GM18861 (cell line): Measurements from ENCODE around the gene IRS2.

Experiments used
- ATAC-seq: cut with Tn5 transposase; IDR thresholded peaks from one replicate; pipeline ENCODE4 v1.9.1; 2021; ENCODE audit not compliant: unreplicated experiment

The IRS2 gene

DNA sequence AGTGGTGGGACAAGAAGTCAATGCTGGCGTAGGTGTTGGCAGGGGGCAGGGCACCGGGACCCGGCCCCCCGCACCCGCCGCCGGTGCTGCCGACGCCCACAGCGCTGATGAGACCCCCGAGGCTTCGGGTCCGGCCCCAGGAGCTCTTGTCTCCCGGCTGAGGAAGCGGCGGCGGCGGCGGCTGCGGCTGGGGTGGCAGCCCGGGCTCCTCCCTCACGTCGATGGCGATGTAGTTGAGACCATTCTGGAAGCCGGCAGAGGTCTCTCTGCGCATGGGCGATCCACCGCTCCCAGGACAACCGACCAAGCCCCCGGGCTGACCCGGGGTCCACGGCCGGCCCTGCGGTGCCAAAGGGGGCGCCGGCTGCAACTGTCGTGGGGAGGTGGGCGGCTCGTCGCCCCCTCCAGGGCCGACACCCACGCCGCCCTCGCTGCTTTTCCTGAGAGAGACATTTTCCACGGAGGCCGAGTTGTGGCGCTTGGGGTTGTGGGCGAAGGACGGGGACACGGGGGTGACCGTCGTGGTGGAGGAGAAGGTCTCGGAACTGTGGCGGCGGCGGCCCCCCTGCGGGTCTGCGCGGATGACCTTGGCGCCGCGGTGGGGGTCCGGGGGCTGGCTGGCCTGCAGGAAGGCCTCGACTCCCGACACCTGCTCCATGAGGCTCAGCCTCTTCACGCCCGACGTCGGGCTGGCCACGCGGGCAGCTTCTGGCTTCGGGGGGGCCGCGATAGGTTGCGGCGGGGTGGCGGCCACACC, 4.1 kb downstream of the IRS2 start:
- ATAC-seq = no peak

DNA sequence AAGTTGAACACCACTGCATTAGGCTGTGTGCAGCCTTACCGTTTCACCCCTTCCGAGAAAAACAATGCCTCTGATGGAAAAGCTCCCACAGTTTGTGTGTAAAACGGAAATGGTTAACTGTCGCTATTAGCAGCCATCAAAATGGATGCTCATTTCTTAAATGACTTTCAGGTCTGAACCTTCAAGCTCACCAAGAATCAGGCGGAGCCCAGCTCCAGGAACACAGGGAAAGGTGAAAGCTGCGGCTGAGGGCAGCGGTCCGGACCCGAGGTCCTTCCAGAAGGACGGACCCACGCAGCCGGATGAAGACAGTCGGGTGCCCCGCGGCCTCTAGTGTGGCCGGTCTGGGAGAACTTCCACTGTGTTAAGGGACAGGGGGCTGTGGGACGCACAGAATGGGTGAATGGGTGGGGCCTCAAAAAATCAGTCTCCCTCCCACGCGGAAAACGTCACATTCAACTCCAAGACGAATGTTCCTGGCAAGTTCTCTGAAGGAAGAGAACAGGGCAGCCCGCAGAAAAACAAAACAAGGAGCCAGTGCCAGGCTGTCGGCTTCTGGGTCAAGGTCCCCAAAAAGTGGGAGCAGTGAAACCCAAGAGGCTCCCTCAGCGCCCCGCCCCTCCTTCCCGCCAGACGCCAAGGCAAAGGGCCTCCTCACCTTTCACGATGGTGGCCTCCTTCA, 4.9 kb downstream of the IRS2 start:
- ATAC-seq = no peak

DNA sequence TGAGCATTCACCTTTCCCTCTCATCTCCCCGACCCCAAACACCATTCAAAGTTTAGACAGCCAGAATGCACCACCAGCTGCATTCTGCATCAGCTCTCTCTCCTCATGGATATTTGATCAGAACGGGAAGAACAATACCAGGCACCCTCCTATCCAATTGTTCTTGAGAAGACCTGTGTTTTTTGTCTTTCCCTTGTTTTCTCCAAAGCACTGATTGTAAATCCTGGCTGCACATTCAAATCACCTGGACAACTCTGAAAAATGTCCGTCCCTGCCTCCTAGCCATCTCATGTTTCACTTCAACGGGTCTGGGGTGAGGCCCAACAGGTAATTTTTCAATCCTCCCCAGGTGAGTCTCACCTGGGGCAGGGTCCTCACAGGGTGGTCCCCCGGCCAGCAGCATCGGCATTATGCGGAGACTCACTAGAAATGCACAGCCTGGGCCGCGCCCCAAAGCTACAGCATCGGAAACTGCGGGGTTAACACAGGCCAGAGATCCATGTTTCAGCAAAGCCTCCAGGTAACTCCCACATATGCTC, 5.5 kb downstream of the IRS2 start:
- no peak for ATAC-seq

DNA sequence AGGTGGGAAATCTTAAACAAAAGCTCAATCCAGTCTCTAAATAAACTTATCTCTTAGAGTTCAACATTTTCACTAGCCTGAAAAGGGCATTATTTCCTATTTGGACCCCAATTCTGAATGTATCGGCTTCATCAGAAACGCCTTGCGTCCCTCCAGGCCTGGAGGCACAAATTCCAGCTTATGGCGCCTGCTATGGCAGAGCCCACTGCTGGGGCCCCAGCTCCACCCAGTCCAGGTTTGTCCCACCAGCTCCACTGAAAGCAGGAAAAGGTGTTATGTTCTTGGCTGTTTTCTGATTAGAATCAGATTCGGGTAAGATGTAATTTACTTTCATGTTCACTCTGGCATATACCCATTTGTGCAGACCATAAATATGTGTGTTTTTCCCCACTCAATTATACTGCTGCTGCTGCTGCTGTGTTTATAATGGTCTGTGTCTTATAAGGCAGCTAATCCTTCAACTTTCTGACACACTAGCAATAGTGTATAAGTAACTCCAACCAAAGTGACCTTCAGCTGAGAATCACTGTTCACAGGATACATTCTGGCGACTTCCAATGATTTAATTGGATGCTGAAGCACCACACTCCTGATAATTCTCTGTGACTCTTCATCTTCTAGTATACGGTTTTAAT, 6.4 kb downstream of the IRS2 start:
- no peak for ATAC-seq

DNA sequence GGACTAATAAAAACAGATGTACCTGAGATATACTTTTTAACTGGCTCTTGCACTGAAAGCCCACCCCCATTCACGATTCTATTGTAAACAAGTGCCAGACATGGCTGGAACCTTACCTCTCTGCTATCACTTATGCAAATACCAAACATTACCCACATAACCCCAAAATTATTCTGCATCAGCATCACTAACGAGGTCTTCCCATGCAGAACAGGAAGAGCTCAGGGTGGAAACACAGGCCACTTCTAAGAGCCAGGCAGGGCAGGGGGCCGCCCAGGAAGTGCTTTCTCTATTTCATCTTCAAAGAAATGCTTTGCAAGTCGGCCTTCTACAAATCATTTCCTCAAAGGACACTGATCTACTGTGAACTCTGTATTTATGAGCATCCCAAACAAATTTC, 7.3 kb downstream of the IRS2 start:
- ATAC-seq = no peak

DNA sequence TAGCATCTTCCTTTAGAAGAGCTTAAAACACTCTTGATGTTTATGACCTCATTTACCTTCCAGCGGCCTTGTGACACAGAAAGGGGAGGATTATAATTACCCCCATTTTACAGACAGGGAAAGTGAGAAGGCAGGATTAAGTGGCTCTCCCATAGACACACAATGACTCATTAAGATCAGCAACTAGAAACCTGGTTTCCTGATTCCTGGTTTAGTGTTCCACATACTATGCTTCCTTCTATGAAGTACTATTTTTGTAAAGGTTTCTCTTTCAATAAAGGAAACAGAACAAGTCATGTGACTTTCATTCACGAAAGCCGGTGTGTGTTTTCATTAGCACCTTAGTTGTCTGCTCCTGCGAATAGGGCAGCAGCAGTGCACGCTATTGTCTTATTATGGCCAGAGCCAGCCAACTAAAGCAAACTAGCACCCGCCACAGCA, 8.3 kb downstream of the IRS2 start:
- no peak for ATAC-seq

DNA sequence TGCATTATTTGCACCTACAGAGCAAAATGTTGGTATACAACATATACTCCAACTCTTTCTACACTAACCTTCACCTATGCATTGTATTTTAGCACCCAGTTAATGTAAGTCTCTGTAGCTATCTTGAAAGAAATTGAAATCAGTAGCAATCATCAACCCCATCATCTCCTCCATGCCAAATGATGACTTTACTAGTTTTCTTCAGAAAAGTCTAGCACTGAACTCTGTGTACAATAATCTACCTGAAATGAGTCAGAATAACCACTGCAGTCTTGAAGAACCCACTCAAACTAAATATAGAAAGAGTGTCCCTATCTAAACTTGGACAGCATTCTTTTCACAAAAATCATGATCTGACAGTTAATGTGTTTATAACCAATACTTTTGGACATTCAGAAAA, 9.8 kb downstream of the IRS2 start:
- ATAC-seq = no peak

- ATAC-seq = no peak
Observed at GRCh38 chr13:109773786-109774185, 12.6 kb downstream of the IRS2 start.

GRCh38 chr13:109773276-109773675, 13.1 kb downstream of the IRS2 start:
- ATAC-seq = no peak

DNA sequence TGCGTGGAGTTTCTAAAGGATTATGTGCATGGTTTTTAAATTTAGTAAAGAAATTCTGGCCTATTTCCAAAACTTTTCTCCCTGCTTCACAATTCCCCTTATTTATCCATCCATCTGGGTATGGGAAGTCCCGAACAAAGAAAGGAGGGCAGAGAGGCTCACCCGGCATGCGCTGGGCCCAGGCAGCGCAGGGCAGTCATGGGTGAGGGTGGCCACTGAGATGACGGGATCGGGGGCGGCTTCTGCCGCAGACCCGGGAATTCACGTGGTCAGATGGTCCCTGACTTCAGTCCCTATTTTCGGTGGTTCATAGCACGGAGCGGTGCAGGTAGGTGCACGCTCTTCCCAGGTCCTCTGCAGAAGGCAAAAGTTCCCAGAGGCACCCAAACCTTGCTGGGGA, 14.5 kb downstream of the IRS2 start:
- no peak for ATAC-seq

DNA sequence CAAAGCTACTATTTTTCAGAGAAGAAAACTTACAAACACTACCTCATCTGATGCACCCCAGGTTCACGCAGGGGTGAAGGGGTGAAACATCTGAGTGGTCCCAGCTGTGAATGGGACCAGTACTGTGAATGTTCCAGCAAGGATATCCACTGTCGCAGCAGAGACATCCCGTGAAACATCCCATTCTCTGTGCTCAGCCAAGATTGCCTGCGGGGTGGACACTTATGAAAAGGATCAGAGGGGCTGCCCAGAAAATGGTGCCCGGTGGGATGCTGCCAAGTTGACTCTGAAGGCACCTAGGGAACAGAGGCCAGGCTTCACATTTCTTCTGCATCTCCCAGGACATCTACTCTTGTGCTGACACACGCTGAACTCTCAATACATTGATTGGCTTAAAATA, 15.9 kb downstream of the IRS2 start:
- no peak for ATAC-seq

GRCh38 chr13:109769921-109770320, 16.5 kb downstream of the IRS2 start:
- no peak for ATAC-seq

GRCh38 chr13:109769275-109769674, 17.1 kb downstream of the IRS2 start:
- ATAC-seq = no peak

GRCh38 chr13:109768616-109769015, 17.8 kb downstream of the IRS2 start:
- ATAC-seq = no peak

GRCh38 chr13:109768176-109768575, 18.2 kb downstream of the IRS2 start:
- ATAC-seq = no peak

GRCh38 chr13:109767023-109767422, 19.4 kb downstream of the IRS2 start:
- no peak for ATAC-seq

- no peak for ATAC-seq
Observed at GRCh38 chr13:109764470-109765291, 21.7 kb downstream of the IRS2 start.

DNA sequence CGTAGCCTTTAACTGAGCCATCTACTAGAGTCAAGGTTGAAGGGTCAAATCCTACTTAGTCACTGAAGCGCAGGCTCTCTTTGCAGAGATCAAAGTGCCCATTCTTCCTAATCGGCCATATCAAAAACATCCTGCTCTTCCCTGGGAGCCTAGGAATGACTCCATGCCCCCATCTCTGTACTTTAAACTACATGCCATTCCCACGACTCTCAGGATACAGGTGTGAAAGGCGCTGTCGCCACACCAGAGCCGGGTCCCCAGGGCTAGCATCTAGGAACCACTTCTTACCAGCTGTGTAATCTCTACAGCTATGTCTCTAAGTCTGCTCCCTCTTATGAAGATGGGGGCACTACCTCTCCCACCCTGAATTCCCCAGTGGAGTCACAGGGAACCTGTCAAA, 22.3 kb downstream of the IRS2 start:
- ATAC-seq = no peak

DNA sequence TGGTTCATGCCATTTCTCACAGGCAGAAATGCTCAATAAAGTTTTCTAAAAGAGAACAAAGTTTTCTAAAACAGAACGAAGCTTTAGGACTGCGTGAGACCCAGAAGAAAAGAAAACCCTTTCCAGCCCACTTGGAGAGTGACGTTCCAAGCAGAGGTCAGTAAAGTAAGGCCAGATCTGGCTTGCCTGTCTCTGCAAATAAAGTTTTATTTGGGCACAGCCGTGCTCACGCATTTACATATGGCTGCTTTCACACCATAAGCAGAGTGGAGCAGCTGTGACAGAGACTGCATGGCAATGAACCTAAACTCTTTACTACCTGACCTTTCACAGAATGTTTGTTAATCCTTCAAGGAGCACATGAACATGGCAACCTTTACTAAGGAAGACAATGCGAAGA, 23.6 kb downstream of the IRS2 start:
- ATAC-seq = no peak

GRCh38 chr13:109761695-109762094, 24.7 kb downstream of the IRS2 start:
- no peak for ATAC-seq

DNA sequence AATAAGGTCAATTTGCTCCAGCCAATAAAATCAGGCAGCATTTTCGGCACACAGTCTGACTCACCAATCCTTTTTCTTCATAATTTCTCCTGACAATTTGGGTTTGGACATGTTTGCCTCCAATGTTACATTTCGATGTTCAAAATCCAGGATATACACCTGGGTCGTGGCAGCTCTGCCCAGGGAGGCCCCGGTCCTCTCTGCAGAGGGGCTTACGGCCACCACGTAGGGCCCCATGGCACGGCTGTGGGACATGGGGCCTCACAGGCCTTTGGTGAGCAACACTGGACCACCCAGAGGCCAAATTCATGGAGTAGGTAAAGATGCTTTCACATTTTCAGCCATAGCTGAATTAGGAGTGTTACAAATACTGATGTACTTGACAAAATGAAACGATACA, 25.4 kb downstream of the IRS2 start:
- ATAC-seq = no peak
